Keratinocyte (primary cell): ENCODE results near the gene GTF3C1. TPM values are rescaled to one million over a fixed set of nuclear protein-coding genes. Genes with fewer than 3 reads are reported as not detected.

Experiments
- DNase-seq: peaks from one replicate; pipeline ENCODE4 v3.0.0-alpha.2; 2011; ENCODE audit warnings: low read depth, missing footprints, low spot score
- FAIRE-seq: peaks from 2 replicates; lab custom pipeline; 2011; peaks lifted over from hg19 to GRCh38; lab: Jason Lieb, UNC
- H2AFZ ChIP-seq: 2 replicates; pipeline ENCODE4 v1.6.0; 2012; ENCODE audit warnings: low read length, control low read depth, inconsistent platforms; ENCODE audit not compliant: control insufficient read depth
- H3K27ac ChIP-seq: 2 replicates; pipeline ENCODE4 v1.5.1; 2011; ENCODE audit warnings: low read length; ENCODE audit not compliant: control insufficient read depth, insufficient read depth
- H3K27me3 ChIP-seq: 3 replicates; pipeline ENCODE4 v1.6.0; 2011; ENCODE audit warnings: low read length; ENCODE audit not compliant: control insufficient read depth, insufficient read depth; ENCODE audit errors: extremely low read depth
- H3K36me3 ChIP-seq, 2 experiments: 2 replicates in 1 of 2; 3 replicates in 1 of 2; pipeline ENCODE4 v1.5.1; 2011; ENCODE audit warnings: low read length in 2 of 2, mild to moderate bottlenecking in 1 of 2; ENCODE audit not compliant: control insufficient read depth in 2 of 2, insufficient read depth in 2 of 2; ENCODE audit errors: extremely low read depth in 1 of 2
- H3K4me1 ChIP-seq: 3 replicates; pipeline ENCODE4 v1.5.1; 2011; ENCODE audit warnings: low read length; ENCODE audit not compliant: control insufficient read depth, insufficient read depth; ENCODE audit errors: extremely low read depth
- H3K4me2 ChIP-seq: 3 replicates; pipeline ENCODE4 v1.6.0; 2011; ENCODE audit warnings: low read depth, low read length; ENCODE audit not compliant: control insufficient read depth, insufficient read depth; ENCODE audit errors: extremely low read depth
- H3K4me3 ChIP-seq, 3 experiments: fragments of 200-600 bp in 1 of 3; sonication (generic) in 1 of 3; 2 replicates in 2 of 3; 3 replicates in 1 of 3; pipeline ENCODE4 v1.5.1; 2011 to 2016; ENCODE audit warnings: low read length in 3 of 3, mild to moderate bottlenecking in 3 of 3, control low read depth in 2 of 3, inconsistent platforms in 1 of 3, low read depth in 1 of 3, mixed read lengths in 1 of 3, mixed run types in 1 of 3, moderate library complexity in 1 of 3; ENCODE audit not compliant: control insufficient read depth in 2 of 3, insufficient read depth in 2 of 3; ENCODE audit errors: extremely low read depth in 1 of 3
- H3K79me2 ChIP-seq: 2 replicates; pipeline ENCODE4 v1.6.0; 2012; ENCODE audit warnings: low read length; ENCODE audit not compliant: control insufficient read depth, insufficient read depth
- H3K9ac ChIP-seq: 3 replicates; pipeline ENCODE4 v1.6.0; 2011; ENCODE audit warnings: low read length; ENCODE audit not compliant: control insufficient read depth, insufficient read depth; ENCODE audit errors: extremely low read depth
- H3K9me1 ChIP-seq: 3 replicates; pipeline ENCODE4 v1.6.0; 2011; ENCODE audit warnings: low read length; ENCODE audit not compliant: control insufficient read depth, insufficient read depth; ENCODE audit errors: extremely low read depth
- H3K9me3 ChIP-seq: 2 replicates; pipeline ENCODE4 v1.5.1; 2012; ENCODE audit warnings: low read depth, low read length; ENCODE audit not compliant: control insufficient read depth
- H4K20me1 ChIP-seq: 3 replicates; pipeline ENCODE4 v1.6.0; 2011; ENCODE audit warnings: low read length; ENCODE audit not compliant: control insufficient read depth, insufficient read depth; ENCODE audit errors: extremely low read depth
- CTCF ChIP-seq, 3 experiments: IDR thresholded peaks in 1 of 3; conservative IDR thresholded peaks in 1 of 3; optimal IDR thresholded peaks in 1 of 3; 2 replicates in 2 of 3; 3 replicates in 1 of 3; pipeline versions ENCODE3 to v1.5.1; 2011; ENCODE audit warnings: low read length in 3 of 3, mild to moderate bottlenecking in 3 of 3, moderate library complexity in 2 of 3, control low read depth in 1 of 3, inconsistent platforms in 1 of 3; ENCODE audit not compliant: insufficient read depth in 2 of 3; ENCODE audit errors: extremely low read depth in 1 of 3
- EZH2 ChIP-seq: IDR thresholded peaks from one replicate; pipeline ENCODE4 v1.6.1; 2012; ENCODE audit warnings: inconsistent platforms, mild to moderate bottlenecking, low read length, moderate library complexity
- dilution Hi-C: fragments of 300-500 bp; cut with MboI; formaldehyde crosslinking; loops from one replicate; pipeline ENCODE4 v1.7.0; 2020; ENCODE audit warnings: low sequenced_read_pairs; ENCODE audit not compliant: extremely low pct_ligation_motif_present
- polyA plus RNA-seq, 5 experiments: library from polyadenylated mRNA; depleted of rRNA in 3 of 5; stranded (reverse) in 3 of 5; stranded (forward) in 1 of 5; unstranded in 1 of 5; fragments of >200 nt; gene quantifications; 1 replicate in 1 of 5; 2 replicates in 3 of 5; 3 replicates in 1 of 5; pipeline versions ENCODE4 v1.2.1 to v1.2.3, GENCODE V29; 2011 to 2012; ENCODE audit warnings: missing spikeins in 2 of 5, low read depth in 1 of 5, low replicate concordance in 1 of 5

The GTF3C1 gene
- polyA plus RNA-seq, 1 donor (not counting 4 experiments of a cell fraction or from before 2014, with no cell fraction given): 23.5 TPM

- no peak for FAIRE-seq
- Histone ChIP-seq H2AFZ (no peak overlapping the region), H3K4me1 (no peaks in the 10 kb centered on the region), H3K27me3 (no peaks in the 10 kb centered on the region), H3K79me2 (no peaks in the 10 kb centered on the region), H3K9me1 (no peaks in the 10 kb centered on the region), H3K9ac (no peak overlapping the region), H3K4me2 (no peak overlapping the region), H3K9me3 (no peaks in the 10 kb centered on the region), H4K20me1 (no peaks in the 10 kb centered on the region), H3K36me3 (peaks cover 0 to 6% of the 10 kb centered on the region in 2 experiments), H3K27ac (no peak overlapping the region), H3K4me3 (no peak overlapping the region)
- dilution Hi-C loops: no loop called here
- no peak for DNase-seq
- TF ChIP-seq CTCF (optimal IDR thresholded peaks at IDR 0.05 in 1 of 3, IDR thresholded peaks at IDR 0.05 in 1 of 3, conservative IDR thresholded peaks at IDR 0.05 in 1 of 3; ENCODE audit: extremely low read depth in 1 of 3, insufficient read depth in 2 of 3, low read length in 3 of 3) (no peak), EZH2 (no peak)
Measured at GRCh38 chr16:27588057-27588456, 38.3 kb upstream of the GTF3C1 start.

GRCh38 chr16:27586711-27587110, 37.0 kb upstream of the GTF3C1 start:
- Histone ChIP-seq H3K9ac (no peak overlapping the region), H3K27ac (no peak overlapping the region), H3K27me3 (no peaks in the 10 kb centered on the region), H4K20me1 (no peaks in the 10 kb centered on the region), H3K9me3 (no peaks in the 10 kb centered on the region), H3K9me1 (no peaks in the 10 kb centered on the region), H3K4me2 (no peak overlapping the region), H2AFZ (no peak overlapping the region), H3K79me2 (no peaks in the 10 kb centered on the region), H3K4me1 (no peaks in the 10 kb centered on the region), H3K4me3 (no peak overlapping the region), H3K36me3 (peaks cover 0 to 4% of the 10 kb centered on the region in 2 experiments)
- TF ChIP-seq CTCF (optimal IDR thresholded peaks at IDR 0.05 in 1 of 3, IDR thresholded peaks at IDR 0.05 in 1 of 3, conservative IDR thresholded peaks at IDR 0.05 in 1 of 3; ENCODE audit: extremely low read depth in 1 of 3, insufficient read depth in 2 of 3, low read length in 3 of 3): no peak
- no peak for TF ChIP-seq EZH2
- dilution Hi-C loops: no loop called here
- no peak for FAIRE-seq
- DNase-seq: no peak
